Astrocyte (in vitro differentiated cells and primary cell): Measurements from ENCODE around the gene SLC9A6.

ENCODE experiments used
- CTCF ChIP-seq: IDR thresholded peaks from 2 replicates; pipeline ENCODE4 v1.5.1; 2011; ENCODE audit warnings: low read depth, mild to moderate bottlenecking, inconsistent platforms, low read length, moderate library complexity; ENCODE audit not compliant: insufficient read depth
- EZH2 ChIP-seq: IDR thresholded peaks from 2 replicates; pipeline ENCODE4 v1.6.1; 2012; ENCODE audit warnings: mild to moderate bottlenecking, low read length, inconsistent platforms; ENCODE audit not compliant: insufficient read depth

GRCh38 chrX:136031626-136032025, 46.4 kb downstream of the SLC9A6 start:
- TF ChIP-seq CTCF (no peak), EZH2 (no peak)
